GM19467 (cell line): ENCODE data around the gene NR4A2.
A peak's percentile ranks its signal among the peaks of the same experiment; 100 is the strongest.

Experiments used
- ATAC-seq: cut with Tn5 transposase; IDR thresholded peaks from one replicate; pipeline ENCODE4 v1.9.1; 2021; ENCODE audit warnings: mild to moderate bottlenecking, moderate library complexity; ENCODE audit not compliant: unreplicated experiment

NR4A2 gene

DNA sequence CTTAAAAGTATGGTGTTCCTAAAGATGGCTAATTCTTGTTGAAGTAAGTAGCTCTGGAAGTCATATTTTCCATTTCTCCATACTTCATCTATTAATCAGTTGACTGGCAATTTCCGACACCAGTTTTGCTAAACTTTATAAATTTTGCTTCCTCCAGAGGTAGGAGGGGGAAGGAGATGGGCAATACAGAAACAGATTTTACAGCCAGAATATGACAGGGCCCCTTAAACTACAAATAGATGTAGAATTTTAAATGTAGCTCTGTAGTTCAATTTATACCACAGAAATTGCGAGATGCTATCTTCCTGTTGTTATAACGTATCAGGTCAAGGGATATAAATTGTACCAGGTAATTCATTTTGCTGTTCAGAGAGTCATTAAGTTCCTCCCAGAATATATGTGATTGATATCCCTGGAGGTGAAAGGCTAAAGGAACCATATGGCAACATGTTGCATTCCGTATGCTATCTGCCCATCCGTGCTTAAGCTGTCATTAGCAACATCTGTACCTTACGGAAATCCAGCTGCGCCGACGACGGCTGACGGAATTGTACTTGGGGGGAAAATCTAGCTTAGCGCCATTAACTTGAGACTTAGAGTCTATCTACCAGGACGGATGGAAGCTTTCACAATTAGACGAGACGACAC lies 8.4 kb upstream of the NR4A2 start:
- no peak for ATAC-seq

DNA sequence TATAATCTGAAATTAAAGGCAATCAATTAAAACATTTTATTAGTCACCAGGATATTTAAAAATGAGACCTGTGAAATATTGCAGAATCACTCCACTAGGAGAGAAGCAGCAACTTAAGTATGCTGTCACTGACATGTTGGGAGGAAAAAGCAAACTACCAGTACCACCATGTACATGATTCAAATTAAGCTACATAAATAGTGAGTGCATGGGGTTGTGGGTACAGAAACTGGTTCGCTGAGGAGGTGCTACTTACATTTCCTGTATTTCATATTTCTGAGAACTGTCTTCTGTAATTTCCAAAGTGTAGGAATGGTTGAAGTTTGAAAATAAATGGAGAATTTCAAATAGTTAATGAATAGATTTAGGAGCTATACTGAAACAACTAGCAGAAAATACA lies 7.9 kb upstream of the NR4A2 start:
- ATAC-seq = no peak

- no peak for ATAC-seq
These were observed 7.3 kb upstream of the NR4A2 start for GRCh38 chr2:156339865-156340264.

DNA sequence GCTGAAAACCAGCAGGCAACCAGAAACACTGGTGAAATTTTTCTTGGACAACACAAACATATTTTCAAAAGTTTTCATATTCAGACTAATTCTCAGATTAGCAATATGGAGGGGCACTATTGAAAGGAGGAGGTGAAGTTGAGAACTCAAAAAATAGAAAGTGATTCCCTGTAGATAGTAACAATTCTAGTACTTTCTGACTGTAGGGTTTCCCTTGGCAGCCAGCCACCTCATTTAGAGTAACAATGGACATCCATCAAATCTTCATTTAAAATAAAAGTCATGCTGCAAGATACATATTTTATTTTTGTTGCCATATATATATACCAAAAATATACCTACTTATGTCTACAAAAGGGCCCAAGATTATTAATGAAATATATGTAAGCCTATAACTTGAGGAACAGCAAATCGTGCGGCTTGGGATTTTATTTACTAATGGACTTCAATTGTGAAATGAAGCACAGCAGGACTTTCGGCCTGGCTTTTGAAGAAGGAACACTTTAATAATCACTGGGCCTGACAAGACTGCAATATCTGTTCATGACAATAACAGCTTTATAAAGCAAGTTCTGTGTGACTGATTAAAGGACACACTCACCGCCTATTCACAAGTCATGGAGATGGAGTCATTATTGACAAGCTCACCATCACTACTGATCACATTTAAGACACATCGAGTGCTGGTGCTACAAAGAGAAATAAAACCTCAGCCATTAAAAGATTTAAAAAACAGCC lies 6.8 kb upstream of the NR4A2 start:
- ATAC-seq = no peak

DNA sequence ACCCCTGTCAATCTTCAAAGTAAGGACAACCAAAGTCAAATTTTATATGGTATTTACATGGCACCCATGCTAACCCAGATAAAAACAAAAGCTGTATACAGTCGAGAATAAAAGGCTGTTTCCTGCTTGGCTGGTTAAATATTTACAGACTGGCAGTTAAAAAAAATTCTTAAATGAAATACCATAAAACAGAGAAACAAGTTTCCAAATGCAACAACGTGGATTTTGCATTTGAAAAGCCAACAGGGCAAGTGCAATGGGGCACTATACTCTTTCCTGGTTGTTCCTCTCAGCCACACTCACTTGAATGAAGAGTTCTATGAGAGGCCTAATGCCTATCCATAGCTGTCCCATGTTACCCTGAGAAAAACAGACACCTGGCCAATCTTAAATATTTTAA lies 6.1 kb upstream of the NR4A2 start:
- no peak for ATAC-seq

DNA sequence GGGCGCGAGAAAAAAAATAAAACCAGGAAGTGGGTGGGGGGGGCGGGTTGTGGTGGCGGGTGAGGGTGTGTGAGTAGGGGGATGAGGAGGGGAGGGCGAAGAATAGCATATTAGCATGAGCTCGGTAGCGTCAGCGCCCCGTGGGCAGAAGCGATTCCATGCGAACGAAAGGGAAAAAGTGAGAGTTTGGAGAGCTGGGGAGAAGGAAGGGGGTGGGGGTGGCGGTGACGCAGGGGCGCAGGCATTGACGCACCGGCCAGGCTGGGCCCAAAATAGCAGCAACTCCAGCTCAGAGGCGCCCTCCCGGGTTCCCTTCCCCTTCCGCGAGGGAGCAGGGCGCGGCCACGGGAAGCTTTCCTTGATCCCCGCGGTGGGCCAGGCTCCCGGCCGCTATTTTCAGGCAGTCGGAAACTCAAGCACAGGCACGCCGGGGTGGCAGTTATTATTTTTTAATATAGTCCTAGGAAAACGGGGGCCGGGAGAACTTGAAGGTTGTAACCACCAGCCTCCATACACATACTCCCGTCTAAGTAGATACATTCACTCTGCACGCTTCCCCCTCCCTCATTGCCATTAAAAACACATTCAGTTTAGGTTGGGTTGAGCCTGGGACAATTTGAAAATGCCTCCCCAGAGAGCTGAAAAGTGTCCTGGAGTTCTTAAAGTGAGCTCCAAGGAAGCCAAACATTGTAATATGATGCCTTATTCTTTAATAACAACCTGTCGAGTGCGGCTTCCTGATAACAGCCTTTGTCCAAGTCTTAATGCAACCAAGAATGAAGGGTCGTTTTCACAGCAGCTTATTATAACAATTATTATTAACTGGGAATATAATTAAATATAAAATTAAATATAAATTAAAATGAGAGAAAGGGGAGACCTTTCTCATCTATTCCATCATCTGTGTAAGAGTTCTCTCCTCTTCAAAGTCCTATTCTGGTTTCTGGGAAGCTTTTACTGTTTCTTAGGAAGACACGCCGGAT lies 2.3 kb upstream of the NR4A2 start:
- ATAC-seq = peak; percentile 21

DNA sequence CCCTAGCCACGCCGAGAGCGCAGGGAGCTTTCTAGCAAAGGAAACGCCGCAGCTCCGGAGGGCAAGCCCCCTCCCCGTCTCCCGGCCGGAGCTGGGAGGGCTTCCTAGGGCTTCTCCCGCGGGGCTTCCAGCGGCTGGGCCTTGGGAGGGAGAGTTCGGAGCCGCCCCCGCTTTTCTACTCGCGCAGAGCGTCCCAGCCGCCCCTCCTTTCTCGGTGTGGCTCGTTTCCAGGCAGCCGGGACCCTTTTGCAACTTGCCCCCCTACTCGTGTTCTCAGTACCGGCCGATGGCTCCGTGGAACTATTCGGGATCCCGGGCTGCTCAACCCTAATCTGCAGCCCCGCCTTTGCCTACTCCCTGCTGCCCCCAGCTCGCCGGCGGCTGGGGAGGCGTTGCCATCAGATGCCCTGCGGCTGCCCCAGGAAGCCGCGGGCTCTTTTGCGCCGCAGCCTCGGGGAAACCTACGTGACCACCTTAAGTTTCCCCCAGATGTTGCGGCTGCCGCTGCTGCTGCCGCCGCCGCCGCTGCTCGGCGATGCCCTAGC lies 1.5 kb upstream of the NR4A2 start:
- ATAC-seq = peak; percentile 36

- peak; percentile 18 for ATAC-seq
These were observed 891 bp upstream of the NR4A2 start for GRCh38 chr2:156333274-156333950.

GRCh38 chr2:156332284-156332533 lies 312 bp downstream of the NR4A2 start:
- no peak for ATAC-seq

DNA sequence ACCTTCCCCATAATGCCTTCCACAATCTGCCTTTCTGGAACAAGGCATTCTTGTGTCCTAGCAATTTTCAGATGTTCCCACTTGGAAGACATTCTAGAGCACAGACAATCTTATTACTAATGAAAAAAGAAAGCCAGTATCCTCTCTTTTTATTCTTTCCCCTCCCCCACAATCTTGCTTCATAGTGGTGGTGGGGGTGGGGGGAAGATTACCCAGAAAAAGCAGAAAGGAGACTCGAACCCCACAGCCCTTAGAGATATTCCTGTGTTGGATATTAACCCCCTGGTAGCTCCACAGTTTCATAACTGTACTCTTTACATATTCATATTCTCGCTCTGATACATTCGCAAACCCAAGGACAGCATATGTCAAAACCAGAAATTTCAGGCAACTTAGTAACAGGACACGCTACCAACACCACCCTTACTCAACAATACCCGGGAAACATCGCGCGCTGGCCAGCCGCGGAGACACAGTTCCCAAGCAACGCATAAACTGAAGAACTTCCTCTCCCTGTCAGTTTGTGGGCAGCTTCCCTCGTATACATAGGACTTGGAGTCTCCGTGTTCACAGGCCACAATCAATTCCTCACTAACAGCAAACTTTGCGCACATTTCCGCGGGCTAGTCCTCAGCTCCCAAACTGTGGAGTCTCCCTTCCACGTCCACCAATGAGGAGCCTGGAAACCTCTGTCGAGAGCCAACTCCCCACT lies 793 bp downstream of the NR4A2 start:
- ATAC-seq = no peak

DNA sequence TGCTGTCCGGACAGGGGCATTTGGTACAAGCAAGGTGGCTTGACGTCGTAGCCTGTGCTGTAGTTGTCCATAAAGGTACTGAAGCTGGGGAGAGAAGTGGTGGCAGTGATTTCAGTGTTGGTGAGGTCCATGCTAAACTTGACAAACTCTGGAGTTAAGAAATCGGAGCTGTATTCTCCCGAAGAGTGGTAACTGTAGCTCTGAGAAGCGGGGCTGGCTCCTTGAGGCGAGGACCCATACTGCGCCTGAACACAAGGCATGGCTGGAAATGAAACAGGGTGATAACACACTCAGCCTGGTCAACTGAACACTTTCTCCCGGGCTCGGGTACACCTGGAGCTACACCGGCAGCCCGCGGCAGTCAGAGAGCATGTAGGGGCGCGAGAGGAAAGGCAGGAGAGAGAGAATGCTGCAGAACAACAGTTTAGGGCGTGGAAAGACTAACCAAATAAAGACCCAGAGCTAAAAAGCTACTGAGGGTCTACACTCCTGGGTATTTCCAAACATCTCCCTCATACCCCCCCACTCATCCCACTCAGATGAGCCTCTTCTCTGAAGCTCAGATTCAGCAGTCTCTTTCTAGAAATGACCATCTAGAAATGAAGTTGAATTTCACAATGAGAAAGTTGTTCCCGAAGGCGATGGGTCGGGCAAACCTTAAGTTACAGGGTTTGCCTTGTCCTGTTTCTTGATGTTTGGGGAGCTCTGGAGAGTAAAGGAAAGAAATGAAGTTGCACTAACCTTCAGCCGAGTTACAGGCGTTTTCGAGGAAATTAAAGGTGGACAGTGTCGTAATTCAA lies 2.4 kb downstream of the NR4A2 start:
- ATAC-seq = no peak

DNA sequence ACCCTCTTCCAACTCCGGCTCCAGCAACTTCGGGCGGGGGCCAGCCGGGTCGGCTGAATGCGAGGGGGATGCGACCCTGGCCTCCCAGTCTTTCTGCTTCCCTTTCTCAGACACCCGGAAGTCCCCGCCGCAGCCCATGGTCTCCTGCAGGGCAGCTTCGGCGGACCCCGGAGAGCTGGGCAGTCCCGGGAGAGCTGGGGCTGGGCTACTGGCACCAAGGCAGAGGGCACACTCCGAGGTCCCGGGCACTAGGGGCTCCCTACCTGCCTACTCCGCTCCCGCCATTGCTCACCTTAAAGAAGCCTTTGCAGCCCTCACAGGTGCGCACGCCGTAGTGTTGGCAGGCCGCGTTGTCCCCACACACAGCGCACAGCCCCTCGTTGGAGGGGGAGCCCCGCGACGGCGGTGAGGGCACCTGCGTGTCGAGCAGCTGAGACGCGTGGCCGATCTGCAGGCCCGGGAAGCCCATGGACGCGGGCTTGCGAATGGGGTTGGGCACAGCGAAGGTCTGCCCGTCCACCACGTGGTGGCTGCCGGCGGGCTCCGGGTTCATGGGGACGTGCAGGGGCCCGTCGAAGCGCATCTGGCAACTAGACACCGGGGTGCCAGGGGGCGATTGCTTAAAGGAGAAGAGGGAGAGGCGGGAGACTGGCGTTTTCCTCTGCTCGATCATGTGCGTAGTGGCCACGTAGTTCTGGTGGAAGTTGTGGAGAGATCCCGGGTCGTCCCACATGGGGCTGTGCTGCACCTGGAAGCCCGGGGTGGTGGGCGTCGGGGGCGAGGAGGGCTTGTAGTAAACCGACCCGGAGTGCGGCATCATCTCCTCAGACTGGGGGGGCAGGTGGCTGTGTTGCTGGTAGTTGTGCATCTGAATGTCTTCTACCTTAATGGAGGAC lies 3.2 kb downstream of the NR4A2 start:
- ATAC-seq = no peak

GRCh38 chr2:156327835-156328695 lies 4.5 kb downstream of the NR4A2 start:
- no peak for ATAC-seq

- no peak for ATAC-seq
These were observed 5.9 kb downstream of the NR4A2 start for GRCh38 chr2:156326526-156327095.

DNA sequence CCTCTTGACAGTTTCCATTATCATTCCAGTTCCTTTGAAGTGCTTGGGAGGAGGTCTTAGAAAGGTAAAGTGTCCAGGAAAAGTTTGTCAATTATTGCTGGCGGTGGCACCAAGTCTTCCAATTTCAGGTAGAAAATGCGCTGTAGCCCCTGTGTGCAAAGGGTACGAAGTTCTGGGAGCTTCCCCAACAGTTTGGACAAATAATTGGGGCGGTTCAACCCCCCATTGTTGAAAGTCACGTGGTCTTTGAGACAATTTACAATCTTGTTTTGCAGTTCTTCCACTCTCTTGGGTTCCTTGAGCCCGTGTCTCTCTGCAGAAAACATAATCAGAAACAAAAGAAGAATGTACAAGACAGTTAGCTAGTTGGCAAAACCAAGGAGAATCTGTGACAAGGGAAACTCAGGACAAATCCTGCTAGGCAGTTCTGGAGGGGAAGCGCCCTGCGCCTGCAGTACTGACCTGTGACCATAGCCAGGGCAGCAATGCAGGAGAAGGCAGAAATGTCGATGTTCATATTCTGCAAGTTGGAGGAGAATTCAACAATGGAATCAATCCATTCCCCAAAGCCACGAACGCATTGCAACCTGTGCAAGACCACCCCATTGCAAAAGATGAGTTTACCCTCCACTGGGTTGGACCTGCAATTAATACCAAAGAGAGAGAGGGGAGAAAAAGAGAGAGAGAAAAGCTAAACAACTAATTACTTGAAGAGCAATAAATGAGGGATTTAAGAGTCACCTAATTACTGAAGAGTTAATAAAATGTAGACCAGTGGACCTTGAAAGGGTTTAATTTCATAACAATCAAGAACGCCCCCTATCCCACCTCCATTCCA lies 6.6 kb downstream of the NR4A2 start:
- ATAC-seq = no peak

- no peak for ATAC-seq
These were observed 8.8 kb downstream of the NR4A2 start for GRCh38 chr2:156323754-156324153.
